ENCODE measurements around the gene STK32C.

Gene STK32C

GRCh38 chr10:132264306-132264950, 43.3 kb downstream of the STK32C start:
- DNase-seq, result no peak

GRCh38 chr10:132263866-132264265, 43.9 kb downstream of the STK32C start:
- no peak for DNase-seq

- DNase-seq, result no peak
These were observed 47.9 kb downstream of the STK32C start for GRCh38 chr10:132259702-132260482.

GRCh38 chr10:132258423-132258822, 49.3 kb downstream of the STK32C start:
- DNase-seq, result no peak

GRCh38 chr10:132257907-132258306, 49.8 kb downstream of the STK32C start:
- no peak for DNase-seq

- no peak for DNase-seq
These were observed 50.5 kb downstream of the STK32C start for GRCh38 chr10:132257271-132257670.

- DNase-seq, result no peak
These were observed 50.9 kb downstream of the STK32C start for GRCh38 chr10:132256866-132257265.

- no peak for DNase-seq
These were observed 52.0 kb downstream of the STK32C start for GRCh38 chr10:132255489-132256344.

- no peak for DNase-seq
These were observed 52.9 kb downstream of the STK32C start for GRCh38 chr10:132254841-132255240.

GRCh38 chr10:132253092-132253687, 54.6 kb downstream of the STK32C start:
- DNase-seq, result no peak

GRCh38 chr10:132252412-132252811, 55.3 kb downstream of the STK32C start:
- no peak for DNase-seq

- DNase-seq, result no peak
These were observed 55.8 kb downstream of the STK32C start for GRCh38 chr10:132251928-132252327.

- no peak for DNase-seq
These were observed 57.0 kb downstream of the STK32C start for GRCh38 chr10:132250481-132251475.

- DNase-seq, result no peak
These were observed 57.9 kb downstream of the STK32C start for GRCh38 chr10:132249824-132250375.

GRCh38 chr10:132249226-132249724, 58.5 kb downstream of the STK32C start:
- no peak for DNase-seq

- DNase-seq, result no peak
These were observed 59.1 kb downstream of the STK32C start for GRCh38 chr10:132248455-132249225.

GRCh38 chr10:132247943-132248342, 59.8 kb downstream of the STK32C start:
- no peak for DNase-seq

GRCh38 chr10:132246296-132246695, 61.5 kb downstream of the STK32C start:
- DNase-seq, result no peak

- no peak for DNase-seq
These were observed 62.7 kb downstream of the STK32C start for GRCh38 chr10:132245056-132245455.

- no peak for DNase-seq
These were observed 64.1 kb downstream of the STK32C start for GRCh38 chr10:132243626-132244025.
